Upper lobe of right lung (tissue), 1 donor: Measurements from ENCODE around the gene MED7. TPM values are rescaled to one million over a fixed set of nuclear protein-coding genes. Genes with fewer than 3 reads are reported as not detected.
A peak's percentile ranks its signal among the peaks of the same experiment; 100 is the strongest.

Experiments used
- ATAC-seq: fragments of 200-7000 bp; cut with Tn5 transposase; one replicate; pipeline ENCODE4 v1.9.1; 2020; ENCODE audit warnings: mild to moderate bottlenecking, moderate library complexity
- DNase-seq: peaks from one replicate; pipeline ENCODE4 v3.0.0-alpha.2; 2020
- H3K27ac ChIP-seq: fragments of 200-600 bp; one replicate; pipeline ENCODE4 v1.8.0; 2022
- H3K27me3 ChIP-seq: fragments of 200-600 bp; one replicate; pipeline ENCODE4 v1.8.0; 2022; ENCODE audit warnings: mild to moderate bottlenecking
- H3K36me3 ChIP-seq: fragments of 200-600 bp; one replicate; pipeline ENCODE4 v1.8.0; 2022
- H3K4me1 ChIP-seq: fragments of 200-600 bp; one replicate; pipeline ENCODE4 v1.8.0; 2022
- H3K4me3 ChIP-seq: fragments of 200-600 bp; one replicate; pipeline ENCODE4 v1.8.0; 2022; ENCODE audit warnings: mild to moderate bottlenecking
- H3K9me3 ChIP-seq: fragments of 200-600 bp; one replicate; pipeline ENCODE4 v1.8.0; 2022
- intact Hi-C: fragments of 100-400 bp; cut with DNase I; formaldehyde crosslinking; loops from one replicate; pipeline ENCODE4 v1.11.0; 2022
- total RNA-seq: library from RNA; stranded (reverse); fragmentation: NEBNext Ultra II Directional; extraction: Animal tissue kit (Norgen Biotek cat#: 25700); gene quantifications from one replicate; pipeline ENCODE4 v1.2.1, GENCODE V29; 2021
- TF ChIP-seq, protein P1 (sequence below): fragments of 200-600 bp; IDR thresholded peaks from one replicate; pipeline ENCODE4 v1.8.0; 2022; ENCODE audit warnings: antibody characterized with exemption
- donor health status: DM: no; HTN: yes; CAD: no; lungs with severe emphysema.

The MED7 gene
- total RNA-seq, 1 donor from 2014 or later: 10.4 TPM

DNA sequence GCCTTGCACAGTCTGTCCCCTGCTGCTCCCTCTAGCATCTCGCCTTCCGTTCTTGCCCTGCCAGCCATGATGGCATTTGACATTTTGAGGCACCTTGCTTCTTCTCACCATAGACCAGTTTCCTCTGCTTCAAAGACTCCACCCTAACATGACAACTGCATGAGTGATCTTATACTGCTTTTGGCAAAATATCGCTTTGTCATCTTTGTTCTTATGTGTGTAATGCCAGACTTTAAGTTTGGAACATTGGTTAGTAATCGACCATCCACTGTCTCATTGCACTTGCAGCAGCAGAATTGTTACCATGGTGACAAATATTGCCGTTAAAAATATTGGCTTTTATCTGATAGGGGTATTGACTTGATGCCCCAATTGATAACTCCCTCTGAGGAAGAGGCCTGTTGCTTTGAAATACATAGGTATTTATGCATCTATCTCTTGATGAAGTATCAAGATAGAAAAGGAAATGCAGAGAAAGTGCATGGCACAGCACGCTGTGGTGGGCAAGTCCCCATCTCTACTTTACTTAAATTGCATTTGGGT is 16.6 kb upstream of the MED7 start:
- no peaks in the 10 kb centered on the region for H3K27me3 ChIP-seq
- H3K4me1 ChIP-seq: no peaks in the 10 kb centered on the region
- ATAC-seq (no peak), DNase-seq (no peak)
- intact Hi-C loops: no loop called here
- H3K36me3 ChIP-seq: no peaks in the 10 kb centered on the region
- no peaks in the 10 kb centered on the region for H3K9me3 ChIP-seq
- no peak overlapping the region for H3K4me3 ChIP-seq
- H3K27ac ChIP-seq: no peak overlapping the region
- TF ChIP-seq, protein P1, sequence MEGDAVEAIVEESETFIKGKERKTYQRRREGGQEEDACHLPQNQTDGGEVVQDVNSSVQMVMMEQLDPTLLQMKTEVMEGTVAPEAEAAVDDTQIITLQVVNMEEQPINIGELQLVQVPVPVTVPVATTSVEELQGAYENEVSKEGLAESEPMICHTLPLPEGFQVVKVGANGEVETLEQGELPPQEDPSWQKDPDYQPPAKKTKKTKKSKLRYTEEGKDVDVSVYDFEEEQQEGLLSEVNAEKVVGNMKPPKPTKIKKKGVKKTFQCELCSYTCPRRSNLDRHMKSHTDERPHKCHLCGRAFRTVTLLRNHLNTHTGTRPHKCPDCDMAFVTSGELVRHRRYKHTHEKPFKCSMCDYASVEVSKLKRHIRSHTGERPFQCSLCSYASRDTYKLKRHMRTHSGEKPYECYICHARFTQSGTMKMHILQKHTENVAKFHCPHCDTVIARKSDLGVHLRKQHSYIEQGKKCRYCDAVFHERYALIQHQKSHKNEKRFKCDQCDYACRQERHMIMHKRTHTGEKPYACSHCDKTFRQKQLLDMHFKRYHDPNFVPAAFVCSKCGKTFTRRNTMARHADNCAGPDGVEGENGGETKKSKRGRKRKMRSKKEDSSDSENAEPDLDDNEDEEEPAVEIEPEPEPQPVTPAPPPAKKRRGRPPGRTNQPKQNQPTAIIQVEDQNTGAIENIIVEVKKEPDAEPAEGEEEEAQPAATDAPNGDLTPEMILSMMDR: no peak

GRCh38 chr5:157157293-157157891 is 14.7 kb upstream of the MED7 start:
- Histone ChIP-seq H3K4me1 (no peaks in the 10 kb centered on the region), H3K36me3 (no peaks in the 10 kb centered on the region), H3K4me3 (no peak overlapping the region), H3K27ac (no peak overlapping the region), H3K9me3 (no peaks in the 10 kb centered on the region), H3K27me3 (no peaks in the 10 kb centered on the region)
- ATAC-seq: no peak
- DNase-seq: no peak
- intact Hi-C loops: no loop called here
- TF ChIP-seq, protein P1: no peak

- intact Hi-C loops: no loop called here
- H3K4me3 ChIP-seq: no peak overlapping the region
Observed at GRCh38 chr5:157155297-157155696, 12.6 kb upstream of the MED7 start.

GRCh38 chr5:157150995-157151394 is 8.3 kb upstream of the MED7 start:
- no peak for ATAC-seq
- TF ChIP-seq, protein P1: no peak
- intact Hi-C loops: no loop called here
- H3K36me3 ChIP-seq: no peaks in the 10 kb centered on the region
- DNase-seq: no peak
- no peaks in the 10 kb centered on the region for H3K9me3 ChIP-seq
- no peaks in the 10 kb centered on the region for H3K27me3 ChIP-seq
- H3K27ac ChIP-seq: no peak overlapping the region
- H3K4me1 ChIP-seq: no peaks in the 10 kb centered on the region
- H3K4me3 ChIP-seq: no peak overlapping the region

More at GRCh38 chr5:157155297-157155696, 12.6 kb upstream of the MED7 start:
- Histone ChIP-seq H3K27me3 (no peaks in the 10 kb centered on the region), H3K27ac (no peak overlapping the region), H3K36me3 (no peaks in the 10 kb centered on the region), H3K4me1 (no peaks in the 10 kb centered on the region), H3K9me3 (no peaks in the 10 kb centered on the region)
- TF ChIP-seq, protein P1: no peak
- ATAC-seq: no peak
- DNase-seq: no peak

DNA sequence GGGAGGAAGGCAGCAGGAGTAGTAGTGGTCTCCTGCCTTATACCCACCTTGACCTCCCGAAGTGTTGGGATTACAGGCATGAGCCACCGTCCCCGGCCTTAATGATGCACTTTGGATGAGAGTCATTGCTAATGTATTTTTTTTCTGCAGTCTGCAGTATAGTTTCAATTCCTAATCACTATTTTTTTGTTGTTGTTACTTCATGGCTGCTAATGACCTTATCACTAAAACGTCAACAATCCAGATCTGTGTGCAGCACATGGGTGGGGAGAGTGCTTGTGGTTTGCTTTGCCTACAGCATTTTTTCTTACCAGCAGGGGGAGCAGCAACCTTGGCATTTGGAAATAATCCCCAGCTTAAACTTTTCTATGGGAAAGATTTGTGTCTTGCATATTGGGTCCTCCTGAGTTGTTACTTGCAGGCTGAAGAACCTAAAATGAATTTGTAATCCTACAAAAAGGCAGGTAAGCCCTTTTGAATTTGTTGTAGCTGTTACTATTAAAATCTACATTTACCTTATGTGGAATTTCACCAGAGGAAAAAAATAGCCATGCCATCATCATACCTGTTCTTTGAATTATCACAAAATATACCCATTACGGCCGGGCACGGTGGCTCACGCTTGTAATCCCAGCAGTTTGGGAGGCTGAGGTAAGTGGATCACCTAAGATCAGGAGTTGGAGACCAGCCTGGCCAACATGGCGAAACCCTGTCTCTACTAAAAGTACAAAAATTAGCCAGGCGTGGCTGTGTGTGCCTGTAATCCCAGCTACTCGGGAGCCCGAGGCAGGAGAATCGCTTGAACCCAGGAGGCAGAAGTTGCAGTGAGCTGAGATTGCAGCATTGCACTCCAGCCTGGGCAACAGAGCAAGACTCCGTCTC is 6.3 kb upstream of the MED7 start:
- peak; percentile 93 for ATAC-seq
- DNase-seq: no peak
- no peaks in the 10 kb centered on the region for H3K9me3 ChIP-seq
- no peak overlapping the region for H3K27ac ChIP-seq
- H3K4me1 ChIP-seq: no peaks in the 10 kb centered on the region
- H3K27me3 ChIP-seq: no peaks in the 10 kb centered on the region
- TF ChIP-seq, protein P1: peak; percentile 93
- H3K36me3 ChIP-seq: no peaks in the 10 kb centered on the region
- intact Hi-C loops: no loop called here
- H3K4me3 ChIP-seq: no peak overlapping the region
